NCI-H2196 (cell line): ENCODE data around the gene EBF3.

Experiments
- DNase-seq: peaks from one replicate; lab custom pipeline; 2025; ENCODE audit not compliant: unreplicated experiment; lab: John Stamatoyannopoulos, UW

The EBF3 gene

GRCh38 chr10:129914153-129914855, 49.8 kb downstream of the EBF3 start:
- no peak for DNase-seq

- DNase-seq, result no peak
These were observed 50.9 kb downstream of the EBF3 start for GRCh38 chr10:129912986-129913695.

GRCh38 chr10:129912166-129912917, 51.7 kb downstream of the EBF3 start:
- DNase-seq, result no peak

GRCh38 chr10:129911451-129912165, 52.5 kb downstream of the EBF3 start:
- no peak for DNase-seq

- DNase-seq, result no peak
These were observed 53.2 kb downstream of the EBF3 start for GRCh38 chr10:129910861-129911260.

GRCh38 chr10:129909531-129910256, 54.4 kb downstream of the EBF3 start:
- no peak for DNase-seq

- no peak for DNase-seq
These were observed 55.0 kb downstream of the EBF3 start for GRCh38 chr10:129909080-129909479.

GRCh38 chr10:129908406-129908805, 55.7 kb downstream of the EBF3 start:
- DNase-seq, result no peak

- DNase-seq, result no peak
These were observed 58.5 kb downstream of the EBF3 start for GRCh38 chr10:129905553-129905952.

GRCh38 chr10:129904323-129904722, 59.8 kb downstream of the EBF3 start:
- DNase-seq, result no peak

- no peak for DNase-seq
These were observed 62.6 kb downstream of the EBF3 start for GRCh38 chr10:129901389-129902006.

- no peak for DNase-seq
These were observed 63.2 kb downstream of the EBF3 start for GRCh38 chr10:129900825-129901224.

- no peak for DNase-seq
These were observed 64.6 kb downstream of the EBF3 start for GRCh38 chr10:129899276-129900130.

GRCh38 chr10:129898706-129899268, 65.3 kb downstream of the EBF3 start:
- DNase-seq, result no peak

GRCh38 chr10:129897871-129898626, 66.0 kb downstream of the EBF3 start:
- DNase-seq, result no peak

- no peak for DNase-seq
These were observed 67.2 kb downstream of the EBF3 start for GRCh38 chr10:129896860-129897200.

- DNase-seq, result no peak
These were observed 67.8 kb downstream of the EBF3 start for GRCh38 chr10:129896136-129896859.

GRCh38 chr10:129895811-129896135, 68.3 kb downstream of the EBF3 start:
- DNase-seq, result no peak
